ENCODE results near the gene TEAD2.
"Not testable (repeated sequence)": the region's sequence is repeated elsewhere in the genome, so short reads cannot be mapped to it uniquely, and the experiment has no call there.

TEAD2 gene

DNA sequence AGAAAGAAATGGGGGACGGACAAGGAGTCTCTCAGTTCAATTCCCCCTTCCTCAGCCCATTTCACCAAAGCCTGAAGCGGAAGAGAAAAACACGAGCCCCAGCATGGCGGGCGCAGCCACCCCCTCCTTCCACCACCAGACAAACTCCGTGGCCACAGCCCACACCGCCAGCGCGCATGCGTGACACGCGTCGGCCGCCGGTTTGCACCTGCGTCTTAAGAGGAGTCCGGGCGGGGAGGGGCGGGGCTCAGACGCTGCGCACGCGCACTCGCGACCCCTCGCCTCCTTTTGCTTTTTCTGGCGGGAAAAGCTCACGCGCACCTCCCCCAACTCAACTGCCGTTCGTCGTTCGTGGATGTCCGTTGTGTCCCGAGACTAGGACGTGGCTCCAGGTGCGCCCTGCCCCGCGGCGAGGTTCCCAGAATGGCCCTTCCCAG, 25.7 kb upstream of the TEAD2 start, which contains the start of gene KASH5:
TSS of gene KASH5 (plus strand) at position 314 of the 437 bp plus-strand sequence. CDS start 2,635 bp downstream, outside the sequence.
- DNase-seq (ENCODE audit: low spot score): peak; percentile 70

DNA sequence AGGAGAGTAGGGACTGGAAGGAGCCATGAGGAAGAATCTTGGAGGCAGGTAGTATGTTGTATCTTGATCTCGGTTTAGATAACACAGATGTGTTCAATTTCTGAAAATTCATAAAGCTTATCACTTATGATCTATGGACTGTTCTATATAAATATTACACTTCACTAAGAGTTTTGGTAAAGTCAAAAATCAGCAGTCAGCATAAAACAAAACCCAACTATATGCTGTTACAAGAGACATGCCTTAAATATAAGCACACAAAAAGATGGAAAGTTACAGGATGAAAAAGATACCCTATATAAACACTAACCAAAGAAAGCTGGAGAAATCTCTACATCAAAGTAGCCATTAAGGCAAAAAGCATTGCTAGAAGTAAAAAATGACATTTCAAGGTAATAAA, 21.4 kb upstream of the TEAD2 start:
- DNase-seq (ENCODE audit: low spot score): no peak

DNA sequence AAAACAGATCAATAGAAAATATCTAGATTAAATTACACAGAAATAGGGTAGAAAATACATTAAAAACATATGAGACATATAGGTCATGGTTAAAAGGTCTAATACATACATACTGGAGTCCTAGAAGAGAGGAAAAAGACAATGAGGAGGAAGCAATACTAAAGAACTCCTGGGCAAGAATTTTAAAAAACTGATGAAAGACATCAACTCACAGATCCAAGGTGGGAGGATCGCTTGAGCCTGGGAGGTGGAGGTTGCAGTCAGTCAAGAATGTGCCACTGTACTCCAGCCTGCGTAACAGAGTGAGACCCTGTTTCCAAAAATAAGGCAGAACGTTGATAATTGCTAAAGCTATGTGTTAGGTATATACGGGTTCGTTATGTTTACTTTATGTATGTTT, 20.4 kb upstream of the TEAD2 start:
- no peak for DNase-seq (ENCODE audit: low spot score)

DNA sequence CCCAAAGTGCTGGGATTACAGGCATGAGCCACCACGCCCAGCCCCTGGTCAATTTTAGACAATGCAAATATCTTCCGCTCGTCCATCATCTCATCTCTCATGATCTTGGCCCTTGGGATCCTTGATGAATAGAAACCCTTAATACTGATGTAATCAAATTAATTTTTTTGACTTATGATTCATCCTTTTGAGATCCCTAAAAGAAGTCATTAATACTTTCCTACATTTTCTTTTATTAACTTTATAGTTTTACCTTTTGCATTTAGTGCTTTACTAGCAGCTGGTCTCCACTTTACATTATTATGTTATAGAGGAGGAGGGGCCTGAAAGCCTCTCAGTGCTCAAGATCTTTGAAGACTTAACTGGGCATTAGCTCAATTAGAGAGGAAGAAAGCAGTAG, 18.2 kb upstream of the TEAD2 start:
- no peak for DNase-seq (ENCODE audit: low spot score)

DNA sequence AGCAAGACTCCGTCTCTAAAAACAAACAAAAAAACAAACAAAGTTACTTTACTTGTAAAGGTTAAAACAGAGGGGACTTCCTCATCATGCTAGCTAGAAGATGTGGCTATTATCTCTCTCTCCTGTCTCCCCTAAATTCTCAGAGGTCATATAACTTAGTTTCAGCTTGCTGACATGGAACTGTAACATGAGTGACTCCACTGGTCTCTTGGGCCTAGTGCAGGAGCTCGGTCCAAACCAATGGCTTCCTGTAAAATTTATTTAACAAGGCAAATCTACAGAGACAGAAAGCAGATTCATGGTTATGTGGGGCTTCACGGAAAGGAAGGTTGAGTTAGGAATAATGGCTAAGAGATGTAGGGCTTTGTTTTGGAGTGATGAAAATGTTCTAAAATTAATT, 16.3 kb upstream of the TEAD2 start:
- no peak for DNase-seq (ENCODE audit: low spot score)

DNA sequence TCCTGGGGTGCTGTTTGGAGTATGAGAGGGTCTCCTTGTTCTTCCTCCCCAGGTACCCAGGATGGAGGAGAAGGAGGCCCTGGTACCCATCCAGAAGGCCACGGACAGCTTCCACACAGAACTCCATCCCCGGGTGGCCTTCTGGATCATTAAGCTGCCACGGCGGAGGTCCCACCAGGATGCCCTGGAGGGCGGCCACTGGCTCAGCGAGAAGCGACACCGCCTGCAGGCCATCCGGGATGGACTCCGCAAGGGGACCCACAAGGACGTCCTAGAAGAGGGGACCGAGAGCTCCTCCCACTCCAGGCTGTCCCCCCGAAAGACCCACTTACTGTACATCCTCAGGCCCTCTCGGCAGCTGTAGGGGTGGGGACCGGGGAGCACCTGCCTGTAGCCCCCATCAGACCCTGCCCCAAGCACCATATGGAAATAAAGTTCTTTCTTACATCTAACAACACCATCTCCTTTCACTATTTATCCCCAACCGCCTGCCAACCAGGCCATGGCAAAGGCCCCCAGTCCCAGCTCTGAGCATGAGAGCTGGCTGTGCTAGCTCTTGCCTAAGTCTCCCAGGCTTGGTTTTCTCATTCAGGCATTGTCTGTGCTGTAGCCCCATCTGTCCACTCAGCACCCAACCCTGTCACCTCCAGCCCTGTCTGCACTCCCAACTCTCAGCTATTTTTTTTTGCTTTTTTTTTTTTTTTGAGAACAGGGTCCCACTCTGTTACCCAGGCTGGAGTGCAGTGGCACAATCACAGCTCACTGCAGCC, 12.6 kb upstream of the TEAD2 start:
- no peak for DNase-seq (ENCODE audit: low spot score)

DNA sequence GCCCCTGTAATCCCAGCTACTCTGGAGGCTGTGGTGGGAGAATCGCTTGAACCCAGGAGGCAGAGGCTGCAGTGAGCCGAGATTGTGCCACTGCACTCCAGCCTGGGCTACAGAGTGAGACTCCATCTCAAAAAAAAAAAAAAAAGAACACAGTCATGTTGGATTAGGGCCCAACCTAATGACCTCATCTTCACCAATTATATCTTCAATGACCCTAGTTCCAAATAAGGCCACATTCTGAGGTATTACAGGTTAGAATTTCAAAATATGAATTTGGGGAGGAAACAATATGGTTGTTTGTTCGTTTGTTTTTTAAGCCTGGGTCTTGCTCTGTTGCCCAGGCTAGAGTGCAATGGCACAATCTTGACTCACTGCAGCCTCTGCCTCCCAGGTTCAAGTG, 11.0 kb upstream of the TEAD2 start:
- not testable (repeated sequence) for DNase-seq (ENCODE audit: low spot score)

DNA sequence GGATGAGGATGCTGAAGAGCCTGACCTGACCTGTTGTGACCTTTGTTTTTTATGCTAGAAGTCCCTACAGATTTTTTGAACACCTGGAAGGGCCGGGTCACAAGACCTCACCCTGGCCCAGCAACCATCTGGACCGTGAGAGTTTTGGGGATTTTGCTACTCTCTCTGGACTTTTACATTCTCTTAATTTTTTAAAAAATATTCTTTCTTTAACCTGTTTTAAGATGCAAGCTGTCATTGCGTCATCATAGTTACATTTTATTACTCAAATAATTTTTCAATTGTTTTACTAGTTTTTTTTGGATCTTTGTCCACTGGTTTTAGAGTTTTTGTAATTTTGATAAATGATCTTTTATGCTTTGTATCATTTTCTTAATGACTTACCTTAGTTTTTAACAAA, 9.0 kb upstream of the TEAD2 start:
- no peak for DNase-seq (ENCODE audit: low spot score)

DNA sequence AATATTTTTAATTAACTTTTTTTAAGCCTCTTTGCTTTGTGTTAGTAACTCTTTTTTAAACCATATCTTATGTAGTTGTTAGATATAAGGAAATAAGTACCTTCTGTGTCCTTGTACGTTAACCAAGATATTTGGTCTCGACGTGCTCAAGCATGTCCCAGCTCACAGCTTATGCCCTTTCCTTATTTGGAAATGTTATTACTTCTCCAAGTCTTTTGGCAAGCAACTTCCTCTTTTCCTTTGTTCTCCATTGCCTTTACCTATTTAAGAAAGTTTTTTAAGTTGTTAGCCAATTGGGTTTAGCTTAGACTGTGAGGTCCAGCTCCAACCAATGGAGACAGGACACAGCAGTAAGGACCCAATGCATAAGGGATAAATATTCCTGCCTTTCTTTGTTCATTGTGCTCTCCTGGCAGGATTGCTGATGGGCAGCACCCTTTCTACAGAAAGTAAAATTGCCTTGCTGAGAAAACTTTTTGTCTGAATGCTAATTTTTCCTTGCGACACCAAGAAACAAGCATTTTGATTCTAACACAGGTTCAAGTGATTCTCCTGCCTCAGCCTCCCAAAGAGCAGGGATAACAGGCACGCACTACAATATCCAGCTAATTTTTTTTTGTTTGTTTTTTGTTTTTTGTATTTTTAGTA, 6.6 kb upstream of the TEAD2 start:
- DNase-seq (ENCODE audit: low spot score): no peak

DNA sequence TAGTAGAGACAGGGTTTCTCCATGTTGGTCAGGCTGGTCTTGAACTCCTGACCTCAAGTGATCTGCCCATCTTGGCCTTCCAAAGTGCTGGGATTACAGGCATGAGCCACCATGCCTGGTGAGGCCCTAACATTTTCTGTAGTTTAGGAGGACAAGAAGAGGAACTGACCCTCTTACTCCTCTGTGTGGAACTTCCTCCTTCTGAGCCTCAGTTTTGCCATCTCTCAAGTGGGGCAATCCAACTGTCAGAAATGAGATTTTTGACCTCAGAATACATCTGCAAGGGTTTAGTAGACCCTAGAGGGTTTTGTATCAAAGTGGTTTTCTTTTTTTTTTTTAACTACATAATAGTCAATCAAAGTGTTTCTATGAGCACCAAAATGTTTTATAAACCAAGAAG, 3.9 kb upstream of the TEAD2 start:
- DNase-seq (ENCODE audit: low spot score): no peak

DNA sequence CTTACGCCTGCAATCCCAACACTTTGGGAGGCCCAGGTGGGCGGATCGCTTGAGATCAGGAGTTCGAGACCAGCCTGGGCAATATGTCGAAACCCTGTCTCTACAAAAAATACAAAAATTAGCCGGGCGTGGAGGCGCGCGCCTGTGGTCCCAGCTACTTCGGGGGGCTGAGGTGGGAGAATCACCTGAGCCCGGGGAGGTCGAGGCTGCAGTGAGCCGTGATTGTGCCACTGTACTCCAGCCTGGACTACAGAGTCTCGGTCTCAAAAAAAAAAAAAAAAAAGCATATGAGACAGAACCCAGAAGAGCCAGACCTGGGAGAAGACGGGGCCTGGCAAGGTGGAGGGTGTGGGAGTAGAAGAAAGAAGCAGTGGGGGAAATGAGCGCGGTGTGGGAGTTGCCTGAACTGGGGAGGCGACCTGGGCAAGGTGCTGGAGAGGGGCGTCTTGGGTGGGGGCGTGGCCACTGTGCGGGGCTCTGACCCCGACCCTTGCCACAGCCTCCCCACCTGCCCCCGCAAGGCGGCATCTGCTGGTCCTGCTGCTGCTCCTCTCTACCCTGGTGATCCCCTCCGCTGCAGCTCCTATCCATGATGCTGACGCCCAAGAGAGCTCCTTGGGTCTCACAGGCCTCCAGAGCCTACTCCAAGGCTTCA, 2.0 kb upstream of the TEAD2 start:
- no peak for DNase-seq (ENCODE audit: low spot score)

DNA sequence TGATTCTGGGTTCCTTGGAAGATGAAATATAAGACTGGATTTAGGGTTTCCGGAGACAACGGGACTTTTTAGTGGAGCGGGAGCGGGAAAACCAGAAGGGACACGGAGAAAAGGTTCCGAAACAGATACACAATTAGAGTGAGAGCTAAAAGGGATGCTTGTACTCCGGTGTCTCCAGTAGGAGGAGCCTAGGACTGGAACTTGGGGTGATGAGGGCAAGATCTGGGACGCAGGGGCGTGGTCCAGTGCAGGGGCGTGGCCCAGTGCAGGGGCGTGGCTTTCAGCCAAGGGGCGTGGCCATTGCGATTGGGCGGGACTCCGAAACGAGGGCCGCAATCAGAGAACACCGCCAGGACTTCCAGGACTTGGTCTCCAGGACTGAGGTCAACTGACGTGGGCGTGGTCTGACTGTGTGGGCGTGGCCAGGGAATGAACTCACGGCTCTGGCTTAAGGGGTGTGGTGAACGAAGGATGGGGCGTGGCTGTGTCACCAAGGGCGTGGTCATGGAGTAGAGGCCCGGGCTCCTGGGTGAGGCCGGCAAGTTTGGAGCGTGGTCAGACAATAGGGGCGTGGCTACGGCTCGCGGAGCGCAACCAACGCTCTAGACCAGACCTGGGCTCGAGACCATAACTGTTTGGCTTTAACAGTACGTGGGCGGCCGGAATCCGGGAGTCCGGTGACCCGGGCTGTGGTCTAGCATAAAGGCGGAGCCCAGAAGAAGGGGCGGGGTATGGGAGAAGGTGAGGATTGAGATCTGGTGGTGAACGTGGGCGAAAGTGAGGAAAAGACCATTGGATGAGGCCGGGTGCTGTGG, 1.3 kb upstream of the TEAD2 start, which contains the start of gene DKKL1:
TSS of gene DKKL1 (plus strand) at position 610 of the 815 bp plus-strand sequence. CDS start at position 732, 122 bp downstream.
- DNase-seq (ENCODE audit: low spot score): peak; percentile 74

DNA sequence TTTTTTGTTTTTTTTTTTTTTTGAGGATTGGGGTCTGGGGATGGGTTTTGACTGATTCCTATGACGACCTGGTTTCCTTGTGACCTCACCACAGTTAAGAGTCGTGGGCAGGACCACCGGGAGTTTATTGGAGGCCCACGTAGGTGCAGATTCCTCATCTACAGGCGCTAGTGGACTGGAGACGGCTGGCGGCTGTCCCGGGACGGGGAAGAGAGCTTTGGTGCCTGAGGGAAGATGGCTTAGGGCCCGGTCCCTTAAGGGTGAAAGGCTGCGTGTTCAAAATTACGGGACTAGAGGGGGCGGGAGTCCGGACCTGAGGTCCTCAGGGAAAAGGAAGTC, 682 bp upstream of the TEAD2 start:
- DNase-seq (ENCODE audit: low spot score): no peak

DNA sequence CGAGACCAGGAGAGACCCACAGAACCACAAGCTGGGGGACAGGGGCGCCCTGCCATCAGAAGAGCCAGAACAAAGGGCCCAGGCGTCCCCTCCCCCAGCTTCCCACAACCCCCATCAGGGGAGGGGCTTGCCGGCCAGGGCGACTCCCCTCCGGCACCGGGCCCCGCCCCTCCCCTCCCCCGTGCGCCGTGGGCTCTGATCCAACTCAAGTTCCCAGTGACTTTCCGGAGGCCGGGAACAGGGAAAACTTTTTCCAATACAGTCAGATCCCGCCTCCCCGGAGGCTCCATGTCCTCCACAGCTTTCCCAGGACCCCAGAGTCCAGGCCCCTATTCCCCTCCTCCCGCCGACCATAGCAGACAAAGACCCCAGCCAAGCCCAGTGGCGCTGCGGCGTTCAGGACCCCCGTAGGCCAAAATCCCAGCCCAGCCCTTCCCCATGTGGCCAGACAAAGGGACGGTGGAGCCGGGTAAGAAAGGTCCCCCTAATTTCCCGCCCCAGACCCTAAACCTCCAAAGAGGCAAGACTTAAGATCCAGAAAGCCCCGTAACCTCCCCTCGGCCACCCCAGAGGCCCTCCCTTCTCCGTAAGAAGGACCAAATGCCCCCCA, 673 bp downstream of the TEAD2 start:
- no peak for DNase-seq (ENCODE audit: low spot score)

DNA sequence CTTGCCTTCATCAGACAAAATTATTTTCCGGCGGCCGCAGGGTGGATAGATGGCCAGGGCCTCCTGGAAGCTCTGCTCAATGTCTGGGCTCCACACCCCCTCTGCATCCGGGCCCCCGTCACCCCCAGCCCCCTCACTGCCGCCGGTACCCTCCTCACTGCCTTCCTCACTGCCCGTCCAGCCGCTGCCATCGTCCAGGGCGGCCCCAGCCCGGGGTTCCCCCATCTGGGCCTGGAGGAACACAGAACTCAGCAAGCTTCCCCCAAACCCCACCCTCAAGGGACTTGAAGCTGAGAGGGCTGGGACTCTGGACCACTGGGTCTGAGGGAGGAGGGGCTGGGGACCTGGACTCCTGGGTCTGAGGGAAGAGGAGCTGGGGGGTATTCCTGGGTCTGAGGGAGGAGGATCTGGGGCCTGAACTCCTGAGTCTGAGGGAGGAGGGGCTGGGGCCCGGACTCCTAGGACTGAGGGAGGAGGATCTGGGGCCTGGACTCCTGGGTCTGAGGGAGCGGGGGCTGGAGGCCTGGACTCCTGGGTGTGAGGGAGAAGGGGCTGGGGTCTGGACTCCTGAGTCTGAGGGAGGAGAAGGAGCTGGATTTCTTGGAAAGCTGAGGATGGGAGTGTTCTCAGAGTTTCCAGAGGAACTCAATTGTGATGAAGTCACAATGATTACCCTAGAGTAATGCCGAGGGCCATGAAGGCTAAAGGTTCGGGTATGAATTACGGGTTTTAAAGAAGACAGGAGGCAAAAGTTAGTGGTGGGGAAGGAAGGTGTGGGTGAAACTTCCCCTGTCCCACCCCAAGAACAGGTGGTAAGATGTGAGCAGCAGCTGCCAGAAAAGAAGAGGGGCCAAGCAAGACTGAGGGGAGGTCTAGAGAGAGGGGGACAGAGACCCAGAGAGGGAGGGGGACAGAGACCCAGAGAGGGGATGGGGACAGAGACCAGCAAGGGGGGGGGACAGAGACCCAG, 2.1 kb downstream of the TEAD2 start:
- DNase-seq (ENCODE audit: low spot score): no peak

DNA sequence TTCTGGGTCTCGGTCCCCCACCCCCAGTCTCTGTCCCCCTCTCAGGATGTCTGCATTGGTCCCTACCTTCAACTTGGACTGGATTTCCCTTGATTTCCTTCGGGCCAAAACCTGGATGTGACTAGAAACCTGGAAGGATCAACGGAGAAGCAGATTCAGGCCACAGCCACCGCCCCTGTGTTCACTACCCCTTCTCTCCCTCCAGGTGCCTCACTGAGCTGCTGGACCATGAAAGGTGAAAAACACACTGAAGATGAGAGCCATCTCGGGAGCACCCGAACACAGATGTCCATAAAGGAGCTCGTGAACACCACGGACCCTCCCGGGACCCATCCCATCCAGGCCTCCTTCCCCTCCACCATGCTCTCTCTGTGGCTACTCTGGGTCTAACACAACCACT, 5.0 kb downstream of the TEAD2 start:
- DNase-seq (ENCODE audit: low spot score): no peak

DNA sequence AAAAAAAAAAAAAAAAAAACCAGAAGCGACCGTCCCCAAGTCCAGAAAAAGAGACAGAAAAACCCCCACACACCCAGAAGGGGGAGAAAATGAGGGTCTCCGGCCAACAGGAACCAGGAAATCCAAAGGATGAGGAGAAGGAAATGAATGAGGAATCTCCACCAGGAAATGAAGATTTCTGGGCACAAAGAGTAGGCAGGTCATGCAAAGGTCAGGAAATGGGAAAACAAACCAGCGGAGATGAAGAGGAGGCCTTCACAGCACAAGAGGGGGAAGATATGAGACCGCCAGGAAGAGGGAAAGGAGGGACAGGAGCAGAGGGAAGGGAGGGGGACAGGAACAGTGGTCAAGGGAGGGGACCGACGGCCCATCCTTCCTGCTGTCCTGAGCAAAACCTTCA, 5.8 kb downstream of the TEAD2 start:
- DNase-seq (ENCODE audit: low spot score): no peak

DNA sequence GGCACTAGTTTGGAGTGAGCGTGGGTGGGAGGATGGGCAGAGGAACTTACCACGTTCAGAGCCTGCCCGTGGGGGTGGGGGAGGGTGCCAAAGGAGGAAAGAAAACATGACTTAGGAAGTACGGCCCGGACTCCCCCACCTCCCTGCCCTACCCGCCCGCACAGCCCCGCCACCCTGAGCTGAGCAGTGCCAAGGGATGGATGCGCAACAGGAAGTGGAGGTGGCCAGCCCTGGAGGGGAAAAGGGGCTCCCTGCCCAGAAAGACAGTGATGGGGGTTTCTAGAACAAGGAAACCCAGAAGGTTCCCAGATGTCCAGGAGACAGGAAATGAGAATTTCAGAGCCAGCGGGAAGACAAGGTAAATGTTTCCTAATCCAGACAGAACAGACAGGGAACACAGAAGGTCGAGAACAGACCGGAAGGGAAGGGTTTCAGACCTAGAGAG, 6.3 kb downstream of the TEAD2 start:
- no peak for DNase-seq (ENCODE audit: low spot score)

DNA sequence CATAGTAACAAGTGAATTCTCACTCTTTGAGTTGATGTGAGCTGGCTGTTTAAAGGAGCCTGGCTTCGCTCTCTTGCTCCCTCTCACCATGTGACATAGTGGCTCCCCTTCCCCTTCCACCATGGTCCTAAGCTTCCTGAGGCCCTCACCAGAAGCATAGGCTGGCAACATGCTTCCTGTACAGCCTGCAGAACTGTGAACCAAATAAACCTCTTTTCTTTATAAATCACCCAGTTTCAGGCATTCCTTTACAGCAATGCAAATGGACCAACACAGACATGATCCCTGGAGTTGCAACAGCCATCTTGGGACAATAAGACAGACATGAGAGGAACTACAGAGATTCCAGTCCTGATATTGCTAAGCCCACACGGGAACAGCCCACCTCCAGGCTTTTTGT, 12.6 kb downstream of the TEAD2 start:
- DNase-seq (ENCODE audit: low spot score): no peak
